ENCODE measurements around the gene TSGA10IP. TPM values are rescaled to one million over a fixed set of nuclear protein-coding genes. Genes with fewer than 3 reads are reported as not detected.

TSGA10IP gene
- total RNA-seq, 2 experiments from 2014 or later: not detected

- no peak overlapping the region for H2AFZ ChIP-seq (ENCODE audit: low read length)
- H3K4me2 ChIP-seq (ENCODE audit: low read length): peak overlapping the region; percentile 80
- ChIA-PET POLR2A (interaction anchor here (0.8 to 2.3 kb wide), 4 partner anchors 9 to 15 kb away, joined by 3 to 5 read pairs (median 4); partner anchors contain the start of gene CCDC85B), CTCF (ENCODE audit: unreplicated experiment) (interaction anchor here (1.1 kb wide), 1 partner anchor 11 kb away, joined by 3 read pairs; the partner anchor contains the start of gene CCDC85B)
- BruUV-seq (replicated peaks): no TSS peak
- intact Hi-C loops (cut with micrococcal nuclease; ENCODE audit: unreplicated experiment): loop anchor here (2.0 kb wide), 1 partner anchor 18 kb away; the partner anchor contains the start of genes C11orf68 and DRAP1
- H3K4me3 ChIP-seq (ENCODE audit: low read depth, low read length, poor library complexity, severe bottlenecking): no peak overlapping the region
- TF ChIP-seq CTCF (conservative IDR thresholded peaks at IDR 0.05; ENCODE audit: low read length) (no peak), EZH2phosphoT487 (IDR thresholded peaks at IDR 0.05; ENCODE audit: borderline replicate concordance, low read depth, low read length) (no peak)
- H4K20me1 ChIP-seq (ENCODE audit: insufficient read depth, low read length): no peaks in the 10 kb centered on the region
- DNase-seq (ENCODE audit: low spot score): no peak
- peaks cover 20% of the 10 kb centered on the region for H3K4me1 ChIP-seq (ENCODE audit: insufficient read depth, low read length, poor library complexity, severe bottlenecking)
- no peaks in the 10 kb centered on the region for H3K36me3 ChIP-seq (ENCODE audit: insufficient read depth, low read length)
- no peak overlapping the region for H3K27ac ChIP-seq (ENCODE audit: low read depth, low read length, poor library complexity, severe bottlenecking)
- H3K79me2 ChIP-seq (ENCODE audit: insufficient read depth, low read depth, low read length): no peaks in the 10 kb centered on the region
- no peaks in the 10 kb centered on the region for H3K9me3 ChIP-seq (ENCODE audit: low read length)
- H3K9me2 ChIP-seq (ENCODE audit: insufficient read depth, low read length): no peaks in the 10 kb centered on the region
These were observed 44.4 kb upstream of the TSGA10IP start for GRCh38 chr11:65900899-65901180.

- DNase-seq (ENCODE audit: low spot score): no peak
- Histone ChIP-seq H3K27ac (ENCODE audit: low read depth, low read length, poor library complexity, severe bottlenecking) (no peak overlapping the region), H3K36me3 (ENCODE audit: insufficient read depth, low read length) (no peaks in the 10 kb centered on the region), H3K79me2 (ENCODE audit: insufficient read depth, low read depth, low read length) (no peaks in the 10 kb centered on the region), H3K4me2 (ENCODE audit: low read length) (no peak overlapping the region), H3K4me3 (ENCODE audit: low read depth, low read length, poor library complexity, severe bottlenecking) (no peak overlapping the region), H2AFZ (ENCODE audit: low read length) (no peak overlapping the region), H3K4me1 (ENCODE audit: insufficient read depth, low read length, poor library complexity, severe bottlenecking) (peaks cover 20% of the 10 kb centered on the region), H3K9me3 (ENCODE audit: low read length) (no peaks in the 10 kb centered on the region), H4K20me1 (ENCODE audit: insufficient read depth, low read length) (no peaks in the 10 kb centered on the region), H3K9me2 (ENCODE audit: insufficient read depth, low read length) (no peaks in the 10 kb centered on the region)
- no peak for TF ChIP-seq CTCF (conservative IDR thresholded peaks at IDR 0.05; ENCODE audit: low read length)
- TF ChIP-seq EZH2phosphoT487 (IDR thresholded peaks at IDR 0.05; ENCODE audit: borderline replicate concordance, low read depth, low read length): no peak
- CTCF ChIA-PET (ENCODE audit: unreplicated experiment): no interaction called here
- no TSS peak for BruUV-seq (replicated peaks)
- intact Hi-C loops (cut with micrococcal nuclease; ENCODE audit: unreplicated experiment): no loop called here
- POLR2A ChIA-PET: no interaction called here
These were observed 42.2 kb upstream of the TSGA10IP start for GRCh38 chr11:65903068-65903481.

- intact Hi-C loops (cut with micrococcal nuclease; ENCODE audit: unreplicated experiment): no loop called here
- no peak for DNase-seq (ENCODE audit: low spot score)
- H3K36me3 ChIP-seq (ENCODE audit: insufficient read depth, low read length): no peaks in the 10 kb centered on the region
- H3K9me3 ChIP-seq (ENCODE audit: low read length): no peaks in the 10 kb centered on the region
- H3K4me2 ChIP-seq (ENCODE audit: low read length): no peak overlapping the region
- TF ChIP-seq EZH2phosphoT487 (IDR thresholded peaks at IDR 0.05; ENCODE audit: borderline replicate concordance, low read depth, low read length) (no peak), CTCF (conservative IDR thresholded peaks at IDR 0.05; ENCODE audit: low read length) (no peak)
- no peaks in the 10 kb centered on the region for H3K79me2 ChIP-seq (ENCODE audit: insufficient read depth, low read depth, low read length)
- H4K20me1 ChIP-seq (ENCODE audit: insufficient read depth, low read length): no peaks in the 10 kb centered on the region
- BruUV-seq (replicated peaks): no TSS peak
- no peak overlapping the region for H3K4me3 ChIP-seq (ENCODE audit: low read depth, low read length, poor library complexity, severe bottlenecking)
- ChIA-PET CTCF (ENCODE audit: unreplicated experiment) (no interaction called here), POLR2A (no interaction called here)
- no peaks in the 10 kb centered on the region for H3K9me2 ChIP-seq (ENCODE audit: insufficient read depth, low read length)
- peaks cover 19% of the 10 kb centered on the region for H3K4me1 ChIP-seq (ENCODE audit: insufficient read depth, low read length, poor library complexity, severe bottlenecking)
- no peak overlapping the region for H2AFZ ChIP-seq (ENCODE audit: low read length)
- H3K27ac ChIP-seq (ENCODE audit: low read depth, low read length, poor library complexity, severe bottlenecking): no peak overlapping the region
These were observed 41.6 kb upstream of the TSGA10IP start for GRCh38 chr11:65903715-65904114.
